Loucy (cell line): ENCODE measurements around the gene ETV3.

Experiments
- H2AFZ ChIP-seq: fragments of 200-600 bp; sonication (generic); 2 replicates; pipeline ENCODE4 v1.6.0; 2016; ENCODE audit warnings: antibody characterized with exemption, mild to moderate bottlenecking, low read length, moderate library complexity
- H3F3A ChIP-seq: fragments of 200-600 bp; 2 replicates; pipeline ENCODE4 v1.6.0; 2016; ENCODE audit warnings: antibody characterized with exemption, low read depth, mild to moderate bottlenecking
- H3K27me3 ChIP-seq: fragments of 200-600 bp; sonication (generic); 2 replicates; pipeline ENCODE4 v1.6.1; 2014; ENCODE audit warnings: low read length, mild to moderate bottlenecking; ENCODE audit not compliant: insufficient read depth, poor library complexity, severe bottlenecking
- H3K36me3 ChIP-seq: fragments of 200-600 bp; sonication (generic); 2 replicates; pipeline ENCODE4 v1.6.1; 2016; ENCODE audit warnings: low read length; ENCODE audit not compliant: insufficient read depth
- H3K4me1 ChIP-seq: fragments of 200-600 bp; sonication (generic); 2 replicates; pipeline ENCODE4 v1.5.1; 2014; ENCODE audit warnings: low read length, mild to moderate bottlenecking; ENCODE audit not compliant: insufficient read depth, poor library complexity, severe bottlenecking
- H3K4me2 ChIP-seq: fragments of 200-600 bp; sonication (generic); 2 replicates; pipeline ENCODE4 v1.6.0; 2014; ENCODE audit warnings: antibody characterized with exemption, low read length, low read depth, mild to moderate bottlenecking; ENCODE audit not compliant: poor library complexity, severe bottlenecking
- H3K4me3 ChIP-seq: fragments of 200-600 bp; sonication (generic); 2 replicates; pipeline ENCODE4 v1.5.1; 2014; ENCODE audit warnings: low read length, mild to moderate bottlenecking, mixed read lengths; ENCODE audit not compliant: poor library complexity, severe bottlenecking
- H3K79me2 ChIP-seq: fragments of 200-600 bp; sonication (generic); 2 replicates; pipeline ENCODE4 v1.6.1; 2014; ENCODE audit warnings: low read length; ENCODE audit not compliant: insufficient read depth
- H3K9ac ChIP-seq: fragments of 200-600 bp; sonication (generic); 2 replicates; pipeline ENCODE4 v1.6.0; 2014; ENCODE audit warnings: mild to moderate bottlenecking, low read depth, low read length, moderate library complexity; ENCODE audit not compliant: poor library complexity, severe bottlenecking
- H3K9me2 ChIP-seq: fragments of 200-600 bp; sonication (generic); replicated peaks from 2 replicates; pipeline ENCODE4 v1.6.1; 2016; ENCODE audit warnings: low read depth, low read length, mixed read lengths
- H3K9me3 ChIP-seq: fragments of 200-600 bp; sonication (generic); 2 replicates; pipeline ENCODE4 v1.6.1; 2014; ENCODE audit warnings: mild to moderate bottlenecking, antibody characterized with exemption, low read length, low read depth; ENCODE audit not compliant: insufficient read depth
- H4K20me1 ChIP-seq: fragments of 200-600 bp; sonication (generic); 2 replicates; pipeline ENCODE4 v1.6.0; 2014; ENCODE audit warnings: antibody characterized with exemption, low read length, mild to moderate bottlenecking; ENCODE audit not compliant: insufficient read depth, poor library complexity, severe bottlenecking
- EZH2phosphoT487 ChIP-seq: fragments of 200-600 bp; IDR thresholded peaks from 2 replicates; pipeline ENCODE4 v1.6.1; 2018; ENCODE audit warnings: antibody characterized with exemption, mild to moderate bottlenecking, moderate library complexity, borderline replicate concordance
- TF ChIP-seq, protein P1 (sequence below): fragments of 200-600 bp; sonication (generic); conservative IDR thresholded peaks from 2 replicates; pipeline ENCODE4 v1.5.1; 2014; ENCODE audit warnings: mild to moderate bottlenecking, antibody characterized with exemption, low read length

The ETV3 gene

GRCh38 chr1:157115851-157116736, 22.1 kb downstream of the ETV3 start:
- H3K36me3 ChIP-seq: no peaks in the 10 kb centered on the region
- no peaks in the 10 kb centered on the region for H3K4me1 ChIP-seq
- H3K9me3 ChIP-seq: no peaks in the 10 kb centered on the region
- no peak overlapping the region for H3K4me3 ChIP-seq
- H3K4me2 ChIP-seq: no peak overlapping the region
- no peak overlapping the region for H3K9ac ChIP-seq
- no peaks in the 10 kb centered on the region for H3K9me2 ChIP-seq
- no peaks in the 10 kb centered on the region for H3K27me3 ChIP-seq
- H3F3A ChIP-seq: no peaks in the 10 kb centered on the region
- no peaks in the 10 kb centered on the region for H3K79me2 ChIP-seq
- TF ChIP-seq, protein P1, sequence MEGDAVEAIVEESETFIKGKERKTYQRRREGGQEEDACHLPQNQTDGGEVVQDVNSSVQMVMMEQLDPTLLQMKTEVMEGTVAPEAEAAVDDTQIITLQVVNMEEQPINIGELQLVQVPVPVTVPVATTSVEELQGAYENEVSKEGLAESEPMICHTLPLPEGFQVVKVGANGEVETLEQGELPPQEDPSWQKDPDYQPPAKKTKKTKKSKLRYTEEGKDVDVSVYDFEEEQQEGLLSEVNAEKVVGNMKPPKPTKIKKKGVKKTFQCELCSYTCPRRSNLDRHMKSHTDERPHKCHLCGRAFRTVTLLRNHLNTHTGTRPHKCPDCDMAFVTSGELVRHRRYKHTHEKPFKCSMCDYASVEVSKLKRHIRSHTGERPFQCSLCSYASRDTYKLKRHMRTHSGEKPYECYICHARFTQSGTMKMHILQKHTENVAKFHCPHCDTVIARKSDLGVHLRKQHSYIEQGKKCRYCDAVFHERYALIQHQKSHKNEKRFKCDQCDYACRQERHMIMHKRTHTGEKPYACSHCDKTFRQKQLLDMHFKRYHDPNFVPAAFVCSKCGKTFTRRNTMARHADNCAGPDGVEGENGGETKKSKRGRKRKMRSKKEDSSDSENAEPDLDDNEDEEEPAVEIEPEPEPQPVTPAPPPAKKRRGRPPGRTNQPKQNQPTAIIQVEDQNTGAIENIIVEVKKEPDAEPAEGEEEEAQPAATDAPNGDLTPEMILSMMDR: no peak
- H4K20me1 ChIP-seq: no peaks in the 10 kb centered on the region
- no peak overlapping the region for H2AFZ ChIP-seq

DNA sequence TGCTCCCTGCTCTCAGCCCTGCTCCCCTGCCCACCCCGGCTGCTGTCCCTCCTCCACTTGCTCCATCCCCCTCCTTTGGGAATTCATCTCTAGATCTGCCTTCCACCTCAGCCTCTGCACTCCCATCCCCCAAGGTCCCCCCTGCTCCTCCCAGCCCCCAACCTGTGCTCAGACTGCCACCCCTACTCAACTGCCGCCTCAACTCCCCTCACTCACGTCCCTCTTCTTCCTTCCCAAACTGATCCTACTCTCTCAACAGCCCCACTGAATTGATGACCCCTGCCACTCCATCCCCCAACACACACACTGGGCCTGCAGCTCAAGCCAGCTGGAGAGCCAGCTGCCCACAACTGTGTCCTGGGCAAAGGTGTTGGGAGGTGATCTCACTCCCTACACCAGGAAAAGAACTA, 22.8 kb downstream of the ETV3 start:
- Histone ChIP-seq H3K4me1 (no peaks in the 10 kb centered on the region), H3K4me2 (no peak overlapping the region), H3K79me2 (no peaks in the 10 kb centered on the region), H3K9ac (no peak overlapping the region), H3K27me3 (no peaks in the 10 kb centered on the region), H3K36me3 (no peaks in the 10 kb centered on the region), H3K4me3 (no peak overlapping the region), H3K9me2 (no peaks in the 10 kb centered on the region), H4K20me1 (no peaks in the 10 kb centered on the region), H3F3A (no peaks in the 10 kb centered on the region), H2AFZ (no peak overlapping the region), H3K9me3 (no peaks in the 10 kb centered on the region)
- TF ChIP-seq EZH2phosphoT487: no peak
- TF ChIP-seq, protein P1: no peak

- H3F3A ChIP-seq: no peaks in the 10 kb centered on the region
- H3K4me3 ChIP-seq: no peak overlapping the region
- no peaks in the 10 kb centered on the region for H4K20me1 ChIP-seq
- H3K4me1 ChIP-seq: no peaks in the 10 kb centered on the region
- H3K9me3 ChIP-seq: no peaks in the 10 kb centered on the region
- H3K36me3 ChIP-seq: no peaks in the 10 kb centered on the region
- no peak for TF ChIP-seq EZH2phosphoT487
- TF ChIP-seq, protein P1: no peak
- no peak overlapping the region for H2AFZ ChIP-seq
- H3K9me2 ChIP-seq: no peaks in the 10 kb centered on the region
- no peaks in the 10 kb centered on the region for H3K79me2 ChIP-seq
- H3K9ac ChIP-seq: no peak overlapping the region
- H3K4me2 ChIP-seq: no peak overlapping the region
- H3K27me3 ChIP-seq: no peaks in the 10 kb centered on the region
Measured at GRCh38 chr1:157114183-157115121, 23.7 kb downstream of the ETV3 start.
